Keratinocyte (primary cell): Measurements from ENCODE around the gene CPED1.

ENCODE experiments used
- EZH2 ChIP-seq: IDR thresholded peaks from one replicate; pipeline ENCODE4 v1.6.1; 2012; ENCODE audit warnings: inconsistent platforms, mild to moderate bottlenecking, low read length, moderate library complexity
- TF ChIP-seq, protein P1 (sequence below), 3 experiments: IDR thresholded peaks in 1 of 3; conservative IDR thresholded peaks in 1 of 3; optimal IDR thresholded peaks in 1 of 3; 2 replicates in 2 of 3; 3 replicates in 1 of 3; pipeline versions ENCODE3 to v1.5.1; 2011; ENCODE audit warnings: low read length in 3 of 3, mild to moderate bottlenecking in 3 of 3, moderate library complexity in 2 of 3, control low read depth in 1 of 3, inconsistent platforms in 1 of 3; ENCODE audit not compliant: insufficient read depth in 2 of 3; ENCODE audit errors: extremely low read depth in 1 of 3

DNA sequence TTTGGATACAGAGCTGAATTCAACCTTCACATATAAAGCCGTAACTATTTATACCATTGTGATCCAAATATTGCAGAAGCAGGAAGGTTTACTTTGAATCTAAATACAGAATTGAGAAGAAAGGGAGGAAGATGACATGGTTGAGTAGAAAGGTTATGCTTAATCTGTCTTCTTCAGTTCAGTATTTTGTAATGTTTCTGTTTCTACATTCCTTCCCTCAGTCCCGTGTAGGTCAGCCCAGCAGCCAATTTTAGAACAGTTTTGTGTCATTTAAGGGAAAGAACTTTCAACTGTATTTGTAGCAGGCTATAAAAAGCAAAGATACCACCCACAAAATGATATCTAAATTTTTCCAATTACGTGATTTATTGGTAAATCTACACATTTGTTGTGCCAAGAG, 97.4 kb downstream of the CPED1 start:
- TF ChIP-seq, protein P1, sequence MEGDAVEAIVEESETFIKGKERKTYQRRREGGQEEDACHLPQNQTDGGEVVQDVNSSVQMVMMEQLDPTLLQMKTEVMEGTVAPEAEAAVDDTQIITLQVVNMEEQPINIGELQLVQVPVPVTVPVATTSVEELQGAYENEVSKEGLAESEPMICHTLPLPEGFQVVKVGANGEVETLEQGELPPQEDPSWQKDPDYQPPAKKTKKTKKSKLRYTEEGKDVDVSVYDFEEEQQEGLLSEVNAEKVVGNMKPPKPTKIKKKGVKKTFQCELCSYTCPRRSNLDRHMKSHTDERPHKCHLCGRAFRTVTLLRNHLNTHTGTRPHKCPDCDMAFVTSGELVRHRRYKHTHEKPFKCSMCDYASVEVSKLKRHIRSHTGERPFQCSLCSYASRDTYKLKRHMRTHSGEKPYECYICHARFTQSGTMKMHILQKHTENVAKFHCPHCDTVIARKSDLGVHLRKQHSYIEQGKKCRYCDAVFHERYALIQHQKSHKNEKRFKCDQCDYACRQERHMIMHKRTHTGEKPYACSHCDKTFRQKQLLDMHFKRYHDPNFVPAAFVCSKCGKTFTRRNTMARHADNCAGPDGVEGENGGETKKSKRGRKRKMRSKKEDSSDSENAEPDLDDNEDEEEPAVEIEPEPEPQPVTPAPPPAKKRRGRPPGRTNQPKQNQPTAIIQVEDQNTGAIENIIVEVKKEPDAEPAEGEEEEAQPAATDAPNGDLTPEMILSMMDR (optimal IDR thresholded peaks at IDR 0.05 in 1 of 3, IDR thresholded peaks at IDR 0.05 in 1 of 3, conservative IDR thresholded peaks at IDR 0.05 in 1 of 3; ENCODE audit: extremely low read depth in 1 of 3, insufficient read depth in 2 of 3, low read length in 3 of 3), result no peak
- no peak for TF ChIP-seq EZH2
